Left renal pelvis (tissue), 4 donors: ENCODE data around the gene FKBP11. TPM values are rescaled to one million over a fixed set of nuclear protein-coding genes. Genes with fewer than 3 reads are reported as not detected.
"Not testable (repeated sequence)": the region's sequence is repeated elsewhere in the genome, so short reads cannot be mapped to it uniquely, and the experiment has no call there.

Experiments used
- DNase-seq, 4 donors: peaks; one replicate each; pipeline ENCODE4 v3.0.0-alpha.2; 2013; ENCODE audit warnings: low read depth in 4 of 4, low spot score in 3 of 4
- polyA plus RNA-seq, 4 donors: library from polyadenylated mRNA; unstranded; fragments of 120-200 nt; gene quantifications; one replicate each; pipeline ENCODE4 v1.2.1, GENCODE V29; 2013; ENCODE audit not compliant: insufficient read length in 4 of 4

The FKBP11 gene
- polyA plus RNA-seq, 4 donors: 11.6 to 44.7 (median 17.2) TPM

- DNase-seq: no peak
These were observed 7.3 kb downstream of the FKBP11 start for GRCh38 chr12:48917857-48918537.

GRCh38 chr12:48910196-48910595 lies 15.1 kb downstream of the FKBP11 start:
- no peak for DNase-seq

GRCh38 chr12:48909698-48910097 lies 15.6 kb downstream of the FKBP11 start:
- not testable (repeated sequence) for DNase-seq

GRCh38 chr12:48907245-48907644 lies 18.0 kb downstream of the FKBP11 start:
- no peak for DNase-seq

GRCh38 chr12:48903982-48904411 lies 21.3 kb downstream of the FKBP11 start:
- DNase-seq: peak in 3 of 4 donors; percentile 70 to 89 (median 83)

DNA sequence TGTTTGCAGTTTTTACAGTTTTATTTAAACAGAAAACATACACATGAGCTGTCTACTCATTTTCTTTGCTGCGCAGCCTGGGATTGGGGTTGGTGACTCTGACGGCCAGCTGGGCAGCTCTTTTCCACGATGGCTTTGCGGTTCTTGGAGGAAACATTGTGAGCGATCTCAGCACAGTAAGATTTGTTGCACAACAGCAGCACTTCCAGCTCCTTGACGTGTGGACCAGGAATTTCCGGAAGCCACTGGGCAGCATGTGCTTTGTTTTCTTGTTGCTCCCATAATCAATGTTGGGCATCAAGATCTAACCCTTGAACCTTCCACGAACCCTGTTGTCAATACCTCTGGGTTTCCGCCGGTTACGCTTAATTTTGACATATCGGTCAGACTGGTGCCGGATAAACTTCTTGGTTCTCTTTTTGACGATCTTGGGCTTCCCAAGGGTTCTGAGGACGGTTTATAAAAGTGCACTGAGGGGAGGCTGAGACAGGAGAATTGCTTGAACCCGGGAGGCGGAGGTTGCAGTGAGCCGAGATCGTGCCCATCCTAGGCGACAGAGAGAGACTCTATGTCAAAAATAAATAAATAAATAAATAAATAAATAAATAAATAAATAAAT lies 21.8 kb downstream of the FKBP11 start:
- no peak for DNase-seq

DNA sequence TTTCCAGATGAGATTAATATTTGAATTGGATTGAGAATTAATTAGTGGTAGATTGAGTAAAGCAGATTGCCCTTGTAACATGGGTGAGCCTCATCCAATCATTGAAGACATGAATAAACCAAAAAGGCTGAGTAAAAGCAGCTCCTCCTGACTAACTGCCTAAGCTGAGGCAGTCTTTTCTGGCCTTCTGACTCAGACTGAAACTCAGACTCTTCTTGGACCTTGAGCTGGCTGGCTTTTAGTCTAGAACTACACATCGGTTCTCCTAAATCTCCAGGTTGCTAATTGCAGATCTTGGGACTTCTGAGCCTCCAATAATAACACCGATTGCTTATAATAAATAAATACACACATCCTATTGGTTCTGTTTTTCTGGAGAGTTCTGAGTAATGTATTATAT lies 24.0 kb downstream of the FKBP11 start:
- no peak for DNase-seq

DNA sequence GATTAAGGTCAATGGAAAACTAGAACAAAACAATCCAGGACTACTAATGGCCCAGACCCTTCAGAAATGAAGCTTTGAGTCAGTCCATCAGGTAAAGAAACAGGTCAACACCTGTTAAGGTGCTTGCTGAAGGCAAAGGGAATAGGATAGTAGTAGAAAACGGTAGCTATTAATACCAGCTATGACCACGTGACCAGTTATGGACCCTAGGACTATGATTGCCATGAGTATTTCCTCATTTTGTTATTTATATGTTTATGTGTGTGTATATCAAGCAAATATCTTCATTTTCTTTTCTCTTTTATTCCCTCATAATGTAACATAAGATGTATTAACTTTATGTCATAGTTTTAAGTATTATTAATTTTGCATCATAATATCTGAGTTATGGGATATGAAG lies 25.6 kb downstream of the FKBP11 start:
- DNase-seq: no peak

DNA sequence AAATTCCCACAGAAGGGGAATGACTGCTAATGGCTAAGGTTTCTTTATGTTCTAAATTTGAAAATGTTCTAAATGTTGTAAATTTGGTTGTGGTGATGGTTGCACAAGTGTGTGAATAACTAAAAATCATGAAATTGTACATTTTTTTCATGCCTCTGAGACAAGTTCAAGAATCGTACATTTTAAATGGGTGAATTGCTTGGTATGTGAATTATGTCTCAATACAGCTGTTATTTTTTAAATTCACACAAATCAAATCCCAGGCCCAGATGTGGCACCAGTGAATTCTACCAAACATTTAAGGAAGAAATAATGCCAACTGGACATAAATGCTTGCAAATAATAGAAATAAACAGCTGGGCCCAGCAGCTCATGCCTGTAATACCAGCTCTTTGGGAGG lies 31.0 kb downstream of the FKBP11 start:
- no peak for DNase-seq

GRCh38 chr12:48890657-48891418 lies 34.5 kb downstream of the FKBP11 start:
- DNase-seq: peak in 2 of 4 donors; percentile 47 to 67

- no peak for DNase-seq
These were observed 35.6 kb downstream of the FKBP11 start for GRCh38 chr12:48889679-48890078.

- no peak for DNase-seq
These were observed 41.8 kb downstream of the FKBP11 start for GRCh38 chr12:48883305-48884161.

DNA sequence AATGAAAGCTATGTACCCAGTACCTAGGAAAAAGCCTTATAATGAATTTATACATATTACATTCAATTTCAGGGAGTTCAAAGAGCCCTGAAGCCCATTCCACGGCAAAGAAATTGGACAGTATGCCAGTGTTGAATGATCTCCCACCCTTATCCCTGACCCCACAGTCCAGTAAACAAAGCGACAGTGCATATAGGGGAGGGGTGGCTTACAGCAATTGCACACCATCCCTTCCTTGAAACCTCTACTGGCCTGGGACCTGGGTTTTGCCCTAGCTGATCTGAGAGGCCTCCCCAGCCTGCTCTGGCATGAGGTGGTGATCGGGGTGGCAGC lies 42.4 kb downstream of the FKBP11 start:
- DNase-seq: no peak

DNA sequence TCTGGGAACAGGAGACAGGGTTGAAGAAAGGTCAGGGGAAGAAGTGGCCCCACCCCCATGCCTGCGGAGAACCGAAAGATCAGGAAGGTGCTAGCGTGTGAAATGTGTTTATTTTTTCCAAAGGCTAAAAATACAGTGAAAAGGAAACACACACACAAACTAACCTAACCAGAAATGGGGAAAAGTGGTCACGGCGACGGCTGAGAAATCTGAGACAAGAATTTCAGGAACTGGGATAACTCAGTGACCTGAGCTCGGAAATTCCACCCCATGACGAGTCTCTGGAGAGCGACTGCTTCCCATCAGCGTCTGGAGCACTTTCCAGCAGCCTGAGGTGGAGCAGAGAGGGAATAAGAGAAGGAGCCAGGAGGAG lies 43.0 kb downstream of the FKBP11 start:
- no peak for DNase-seq

- no peak for DNase-seq
These were observed 43.5 kb downstream of the FKBP11 start for GRCh38 chr12:48881686-48882314.

DNA sequence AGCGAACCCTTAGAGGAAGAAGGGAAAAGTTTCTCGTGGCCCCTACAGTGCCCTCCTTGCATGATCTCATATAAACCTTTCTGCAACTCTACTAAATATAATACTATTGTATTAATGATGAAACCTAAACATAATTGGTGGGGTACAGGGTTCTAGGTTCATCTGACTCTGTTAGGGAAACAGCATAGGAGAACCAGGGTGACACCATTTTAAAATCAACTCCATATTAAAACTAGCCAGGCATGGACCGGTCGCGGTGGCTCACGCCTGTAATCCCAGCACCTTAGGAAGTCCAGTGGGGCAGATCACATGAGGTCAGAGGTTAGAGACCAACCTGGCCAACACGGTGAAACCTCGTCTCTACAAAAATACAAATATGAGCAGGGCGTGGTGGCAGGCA lies 44.6 kb downstream of the FKBP11 start:
- no peak for DNase-seq

GRCh38 chr12:48878548-48878947 lies 46.7 kb downstream of the FKBP11 start:
- DNase-seq: no peak

- DNase-seq: no peak
These were observed 49.3 kb downstream of the FKBP11 start for GRCh38 chr12:48875944-48876515.

GRCh38 chr12:48873534-48873933 lies 51.8 kb downstream of the FKBP11 start:
- DNase-seq: not testable (repeated sequence)

- DNase-seq: no peak
These were observed 52.2 kb downstream of the FKBP11 start for GRCh38 chr12:48873096-48873495.
